Left lobe of liver (tissue), 2 donors: Measurements from ENCODE around the gene CCDC85A. TPM values are rescaled to one million over a fixed set of nuclear protein-coding genes. Genes with fewer than 3 reads are reported as not detected.
A peak's percentile ranks its signal among the peaks of the same experiment; 100 is the strongest.

Source experiments
- ATAC-seq: fragments of 200-7000 bp; cut with Tn5 transposase; one replicate; pipeline ENCODE4 v1.9.1; 2020; ENCODE audit warnings: mild to moderate bottlenecking, moderate library complexity
- DNase-seq: peaks from one replicate; pipeline ENCODE4 v3.0.0-alpha.2; 2020; ENCODE audit warnings: low spot score
- total RNA-seq: library from RNA; stranded (reverse); gene quantifications from one replicate; pipeline ENCODE4 v1.2.1, GENCODE V29; 2021
- donor health status: DM: no; HTN: no; CAD: no; lungs with moderate emphysema.
- donor health status: DM: no; HTN: yes; CAD: no.

Gene CCDC85A
- total RNA-seq, 1 donor from 2014 or later = 0.08 TPM

DNA sequence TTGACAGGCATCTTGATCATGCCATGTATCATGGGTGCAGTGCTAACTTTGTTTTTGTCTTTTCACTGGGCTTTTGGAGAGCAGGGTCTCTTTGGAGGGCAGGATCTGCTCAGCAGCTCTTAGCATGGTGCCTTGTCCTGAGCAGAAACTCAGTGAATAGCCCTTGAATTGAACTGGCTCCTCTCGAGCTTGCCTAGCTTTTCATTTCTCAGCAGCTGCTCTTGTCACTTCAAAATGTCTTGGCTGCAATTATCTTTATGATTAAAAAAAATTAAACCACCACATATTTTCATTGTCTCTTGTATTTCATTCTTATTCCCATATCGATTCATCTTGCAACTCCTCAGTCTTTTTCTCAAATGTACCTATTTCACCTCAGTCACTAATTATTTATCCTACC is 50.5 kb downstream of the CCDC85A start:
- no peak for ATAC-seq

DNA sequence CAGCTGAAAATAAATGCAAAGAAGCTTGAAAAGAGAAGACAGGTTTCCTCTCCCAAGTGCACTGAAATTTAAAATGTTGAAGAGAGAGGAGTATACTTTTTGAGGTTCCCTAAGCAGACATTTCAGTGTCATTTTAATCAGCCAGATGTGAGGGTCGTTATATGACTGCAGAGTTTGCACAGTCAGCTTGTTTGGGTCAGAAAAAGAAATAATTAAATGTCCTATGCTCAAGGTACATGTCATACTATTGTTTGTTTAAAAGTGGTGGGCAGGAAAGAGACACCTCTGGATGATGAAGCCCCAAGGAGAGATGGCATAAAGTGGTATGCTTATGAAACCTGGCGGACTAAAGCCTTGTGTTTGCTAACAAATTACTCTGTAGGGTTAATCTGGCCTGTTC is 55.2 kb downstream of the CCDC85A start:
- DNase-seq (no peak), ATAC-seq (no peak)

More for the DNA sequence above, 50.5 kb downstream of the CCDC85A start:
- no peak for DNase-seq

DNA sequence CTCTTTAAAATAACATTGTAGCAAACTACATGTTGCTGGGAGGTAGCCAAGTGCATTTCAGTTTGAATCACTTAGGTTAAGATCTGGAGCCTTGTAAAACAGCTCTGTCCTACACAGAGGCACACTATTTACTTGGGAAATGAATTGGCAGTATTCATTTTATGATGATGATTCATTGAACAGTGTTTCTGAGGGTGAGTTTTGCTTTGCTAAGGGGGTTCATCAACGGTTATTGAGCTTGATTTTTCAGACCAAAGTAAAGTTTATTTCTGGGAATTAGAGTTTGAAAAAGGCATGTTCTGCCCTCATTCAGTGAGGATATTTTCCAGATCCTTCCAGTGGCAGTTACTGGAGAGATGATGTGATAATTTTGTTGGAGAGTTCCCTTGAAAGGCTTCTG is 55.6 kb downstream of the CCDC85A start:
- DNase-seq = no peak

DNA sequence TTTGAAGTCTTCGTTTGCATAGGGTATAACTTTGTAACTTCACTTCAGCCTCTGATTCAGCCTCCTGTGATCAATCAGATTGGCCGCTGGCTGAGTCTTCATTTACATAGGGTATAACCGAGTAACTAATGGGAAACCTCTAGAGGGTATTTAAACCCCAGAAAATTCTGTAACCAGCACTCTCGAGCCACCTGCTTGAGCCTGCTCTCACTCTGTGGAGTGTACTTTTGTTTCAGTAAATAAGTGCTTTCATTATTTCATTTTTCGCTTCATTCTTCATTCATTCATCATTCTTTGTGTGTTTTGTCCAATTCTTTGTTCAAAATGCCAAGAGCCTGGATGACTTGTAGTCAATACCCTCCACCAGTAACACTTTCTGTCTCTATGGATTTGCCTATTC is 56.4 kb downstream of the CCDC85A start:
- ATAC-seq = no peak
- DNase-seq = no peak

More for the DNA sequence above, 55.6 kb downstream of the CCDC85A start:
- ATAC-seq = no peak

DNA sequence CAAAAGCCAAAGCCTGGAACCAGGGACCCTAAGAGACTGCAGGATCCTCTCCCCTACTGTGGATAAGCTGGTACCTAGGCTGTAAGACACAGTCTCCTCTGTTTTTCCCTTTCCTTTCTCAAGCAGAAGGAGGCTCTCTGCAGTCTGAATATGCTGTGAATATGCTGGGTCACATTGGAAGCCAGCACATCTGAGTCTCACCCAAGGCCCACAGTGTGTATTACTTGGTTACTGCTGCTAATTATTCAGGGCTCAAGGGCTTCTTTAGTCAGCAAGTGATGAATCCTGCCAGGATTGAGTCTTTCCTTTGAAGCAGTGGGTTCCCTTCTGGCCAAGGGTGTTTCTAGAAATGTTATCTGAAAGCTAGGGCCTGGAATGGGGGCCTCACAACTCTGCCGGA is 60.7 kb downstream of the CCDC85A start:
- DNase-seq (no peak), ATAC-seq (no peak)

DNA sequence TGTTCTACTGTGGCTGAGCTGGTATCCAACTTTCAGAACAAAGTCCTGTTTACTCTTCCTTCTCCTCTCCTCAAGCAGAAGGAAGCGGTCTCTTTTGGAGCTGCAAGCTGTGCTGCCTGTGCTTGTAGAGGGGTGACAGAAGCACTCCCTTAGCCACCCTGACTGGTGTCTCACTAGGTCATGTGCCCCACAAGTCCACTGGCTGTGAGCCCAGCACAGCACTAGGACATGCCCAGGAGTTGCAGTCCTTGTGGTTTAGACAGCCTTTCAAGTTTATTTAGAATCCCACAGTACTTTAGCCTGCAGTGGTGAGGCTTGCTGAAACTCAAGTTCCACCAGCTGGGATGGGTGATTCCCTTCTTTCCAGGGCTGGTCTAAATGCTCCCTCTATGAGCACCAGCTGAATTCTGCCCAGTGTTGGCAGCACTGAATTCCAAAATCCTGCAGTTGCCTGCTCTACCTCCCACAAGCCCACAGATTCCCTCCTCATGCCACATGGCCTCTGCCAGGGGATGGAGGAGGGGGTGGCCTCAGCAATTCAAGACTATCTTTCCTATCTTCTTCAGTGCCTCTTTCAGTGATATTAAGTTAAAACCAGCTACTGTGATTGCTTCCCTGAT is 61.2 kb downstream of the CCDC85A start:
- no peak for DNase-seq
- peak; percentile 20 for ATAC-seq

DNA sequence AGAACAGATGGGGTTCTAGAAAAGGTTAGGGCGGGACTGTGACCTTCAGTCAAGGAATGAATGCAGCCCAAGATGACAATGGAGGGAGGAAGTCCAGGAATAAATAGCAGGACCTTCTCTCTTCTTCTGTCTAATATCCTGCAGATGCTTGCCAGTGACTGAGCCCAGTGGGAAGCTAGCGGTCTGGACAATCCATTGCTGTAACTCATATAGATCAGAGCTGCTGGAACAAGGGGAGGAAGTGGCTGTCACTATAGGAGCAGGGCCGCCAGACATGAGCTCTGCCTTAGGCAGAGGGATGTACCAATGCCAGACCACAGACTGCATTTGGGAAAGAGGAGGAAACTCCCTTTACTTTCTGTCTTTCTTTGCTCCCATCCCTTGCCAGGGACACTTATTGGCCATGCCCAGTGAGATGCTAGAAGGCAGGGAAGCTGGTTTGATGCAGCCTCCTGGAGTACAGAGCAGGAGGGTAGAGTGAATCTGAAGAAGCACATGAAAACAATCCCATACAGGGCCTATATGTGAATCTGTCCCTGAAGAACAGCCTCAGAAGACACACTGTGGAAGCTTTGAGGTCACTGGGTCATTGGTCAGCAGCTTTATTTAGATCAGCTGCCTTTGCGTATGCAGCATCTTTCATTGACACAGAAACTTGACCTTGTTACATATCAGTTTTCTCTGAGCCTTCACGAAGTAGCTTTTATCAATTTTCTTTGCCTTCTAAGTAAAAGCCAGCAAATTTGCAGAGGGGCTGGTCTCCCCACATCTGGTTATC is 65.4 kb downstream of the CCDC85A start:
- ATAC-seq = no peak
- DNase-seq = no peak

DNA sequence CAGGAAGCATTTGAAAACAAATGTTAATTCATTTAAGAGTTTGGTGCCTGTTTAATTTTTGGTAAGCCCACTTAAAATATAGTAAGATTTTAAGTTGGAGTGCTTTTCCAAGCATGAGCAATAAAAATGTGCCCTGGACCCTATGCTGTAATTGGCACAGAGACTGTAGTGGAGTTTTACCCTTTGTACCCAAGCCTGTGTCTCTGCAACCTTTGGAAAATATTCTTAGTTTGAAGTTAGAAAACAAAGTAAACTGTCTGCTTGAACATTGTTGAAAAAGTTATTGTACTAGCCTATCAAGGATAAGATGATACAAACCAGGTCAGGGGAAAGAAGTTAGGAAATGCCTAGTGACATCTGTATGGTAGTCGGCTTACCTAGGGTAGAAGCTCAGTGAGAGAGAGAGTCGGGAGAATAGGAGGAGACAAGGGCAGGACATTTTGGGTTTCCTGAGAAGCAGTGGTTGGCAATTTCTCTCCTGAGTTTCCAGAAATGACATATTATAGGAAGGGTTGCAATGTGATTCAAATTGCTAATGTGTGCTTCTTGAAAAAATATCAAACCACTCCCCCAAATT is 66.5 kb downstream of the CCDC85A start:
- ATAC-seq (peak; percentile 90), DNase-seq (no peak)

DNA sequence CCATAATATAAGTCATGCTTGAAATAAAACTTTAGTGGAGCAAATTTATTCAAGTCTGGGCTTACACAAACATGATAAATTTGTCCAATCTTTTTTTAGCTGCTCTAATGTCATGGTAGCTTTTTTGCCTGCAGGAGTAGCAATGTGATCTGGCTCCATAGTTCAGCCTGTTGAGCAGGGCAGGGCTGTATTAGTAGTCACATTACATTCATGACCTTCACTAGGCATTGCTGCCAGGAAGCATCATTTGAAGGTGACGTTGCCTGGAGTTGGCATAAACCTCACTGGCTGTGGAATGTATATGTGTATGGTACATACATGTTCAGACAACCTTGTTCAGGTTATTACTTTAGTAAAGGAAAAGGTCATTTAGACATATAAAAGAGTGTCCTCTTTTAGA is 76.6 kb downstream of the CCDC85A start:
- ATAC-seq = no peak
- DNase-seq = no peak

DNA sequence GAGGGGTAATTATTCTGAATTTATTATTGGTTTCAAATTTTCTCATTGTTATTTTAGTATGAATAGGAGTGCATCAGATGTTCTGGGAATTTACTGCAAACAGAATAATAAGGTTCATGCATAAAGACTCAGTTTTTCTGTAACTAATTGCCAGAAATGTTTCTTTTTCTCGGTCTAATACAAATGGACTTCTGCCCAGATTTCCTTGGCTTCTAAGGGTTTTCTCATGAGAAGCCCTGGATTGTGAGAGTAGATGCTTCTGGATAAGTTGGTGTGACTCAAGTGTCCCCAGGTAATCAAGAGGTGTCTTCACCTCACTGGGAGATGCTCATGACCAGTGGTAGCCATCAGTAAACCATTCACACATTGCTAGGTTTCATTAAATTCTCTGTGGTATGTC is 78.5 kb downstream of the CCDC85A start:
- ATAC-seq = no peak
- DNase-seq = no peak

DNA sequence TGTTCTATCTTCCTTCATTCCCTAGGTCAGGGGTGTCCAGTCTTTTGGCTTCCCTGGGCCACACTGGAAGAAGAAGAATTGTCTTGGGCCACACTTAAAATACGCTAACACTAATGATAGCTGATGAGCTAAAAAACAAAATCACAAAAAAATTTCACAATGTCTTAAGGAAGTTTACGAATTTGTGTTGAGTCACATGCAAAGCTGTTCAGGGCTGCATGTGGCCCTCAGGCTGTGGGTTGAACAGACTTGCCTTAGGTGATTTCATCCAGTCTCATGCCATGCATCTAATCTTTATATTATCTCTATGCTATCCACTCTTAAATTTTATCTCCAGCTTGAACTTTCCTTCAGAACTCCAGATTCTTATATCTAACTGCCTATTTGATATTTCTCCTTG is 80.1 kb downstream of the CCDC85A start:
- ATAC-seq (no peak), DNase-seq (no peak)

DNA sequence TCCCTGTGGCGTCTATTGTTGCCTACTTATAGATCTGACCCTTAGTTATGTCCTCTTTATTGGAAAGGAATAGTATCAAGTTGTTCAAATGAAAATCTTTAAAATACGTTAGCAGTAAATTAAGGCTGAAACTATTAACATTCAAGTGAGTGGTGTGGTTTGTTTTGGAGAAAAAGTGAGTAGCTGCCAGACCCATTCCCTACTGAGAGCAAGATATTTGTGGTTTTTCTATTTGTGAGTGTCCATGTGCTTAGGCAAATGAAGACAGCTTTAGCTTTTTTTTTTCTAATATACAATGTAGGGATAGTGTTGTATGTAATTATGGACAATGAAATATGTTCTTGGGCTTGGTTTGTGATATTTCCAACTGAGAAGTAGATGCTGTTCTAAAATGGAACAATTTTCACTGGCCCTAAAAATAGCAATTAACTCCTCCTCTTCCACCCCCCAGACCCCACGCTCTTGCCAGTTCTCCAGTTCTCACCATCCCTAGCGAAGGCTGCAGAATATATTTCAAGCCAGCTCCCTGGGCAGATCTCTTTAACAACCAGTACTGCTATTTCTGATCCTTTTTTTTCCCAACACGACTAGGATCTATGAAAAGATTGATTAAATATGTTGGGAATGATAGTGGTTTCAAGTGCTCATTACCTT is 83.1 kb downstream of the CCDC85A start:
- DNase-seq (no peak), ATAC-seq (no peak)

DNA sequence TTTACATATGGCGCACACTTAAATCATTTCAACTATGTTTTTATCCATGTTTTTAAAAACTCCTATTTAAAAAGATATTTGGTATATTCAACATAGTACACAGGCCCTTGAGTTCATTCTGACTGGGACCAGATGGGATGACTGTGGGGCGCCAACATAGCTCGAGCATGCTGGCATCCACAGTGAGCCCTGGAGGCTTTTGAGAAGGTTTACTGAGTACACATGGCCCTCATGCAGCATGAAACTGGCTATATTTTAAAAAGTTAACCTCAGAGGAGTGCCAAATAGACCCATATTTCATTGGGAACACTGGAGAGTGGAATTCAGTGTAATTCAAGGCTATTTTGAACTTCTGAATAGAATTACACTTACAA is 83.6 kb downstream of the CCDC85A start:
- DNase-seq (no peak), ATAC-seq (no peak)

DNA sequence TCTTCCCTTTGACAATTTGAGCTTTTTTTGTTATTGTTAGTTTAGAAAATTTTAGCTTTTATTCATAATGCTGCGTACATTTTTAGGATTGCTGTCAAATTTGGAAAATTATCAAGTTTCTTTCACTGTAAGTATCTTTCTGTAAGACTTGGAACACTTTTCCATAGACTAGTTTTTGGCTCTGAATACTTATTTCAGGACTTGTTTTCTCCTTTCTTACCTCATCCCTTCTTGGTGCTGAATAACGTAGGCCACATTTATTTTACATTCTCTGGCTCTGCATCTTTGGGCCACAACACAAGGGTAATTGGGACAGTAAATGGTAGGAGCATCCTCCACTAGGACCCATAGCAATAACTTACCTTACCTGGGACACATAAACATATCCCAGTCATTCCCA is 85.1 kb downstream of the CCDC85A start:
- no peak for DNase-seq
- no peak for ATAC-seq

DNA sequence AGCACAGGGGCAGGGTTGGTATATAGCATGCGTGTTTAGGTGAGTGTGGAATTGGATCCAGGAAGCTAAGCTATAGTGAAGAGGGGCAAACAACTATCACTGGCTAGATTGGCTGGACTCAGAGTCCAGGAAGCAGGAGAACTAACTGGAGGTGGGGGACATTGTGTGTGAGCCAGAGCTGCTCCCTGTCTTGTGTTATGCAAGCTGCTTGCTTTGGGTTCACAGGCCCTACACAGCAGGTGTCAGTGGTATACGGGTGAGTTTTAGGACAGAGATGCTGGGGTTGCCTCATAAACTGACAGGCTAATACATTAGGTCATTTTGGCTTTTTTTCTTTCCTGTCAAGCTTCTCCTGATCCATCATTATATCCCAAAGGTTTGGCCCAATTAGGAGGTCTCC is 87.5 kb downstream of the CCDC85A start:
- ATAC-seq = no peak
- DNase-seq = no peak

DNA sequence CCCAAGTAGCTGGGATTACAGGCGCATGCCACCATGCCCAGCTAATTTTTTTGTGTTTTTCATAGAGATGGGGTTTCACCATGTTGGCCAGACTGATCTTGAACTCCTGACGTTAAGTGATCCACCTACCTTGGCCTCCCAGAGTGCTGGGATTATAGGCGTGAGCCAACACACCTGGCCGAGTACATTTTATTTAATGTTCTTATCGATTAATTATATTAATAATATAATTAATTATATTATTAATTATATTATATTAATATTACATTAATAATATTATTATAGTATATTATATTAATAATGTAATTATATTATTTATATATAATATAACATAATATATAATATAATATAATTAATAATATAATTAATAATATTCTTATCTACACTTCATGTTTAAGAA is 101.4 kb downstream of the CCDC85A start:
- no peak for DNase-seq

DNA sequence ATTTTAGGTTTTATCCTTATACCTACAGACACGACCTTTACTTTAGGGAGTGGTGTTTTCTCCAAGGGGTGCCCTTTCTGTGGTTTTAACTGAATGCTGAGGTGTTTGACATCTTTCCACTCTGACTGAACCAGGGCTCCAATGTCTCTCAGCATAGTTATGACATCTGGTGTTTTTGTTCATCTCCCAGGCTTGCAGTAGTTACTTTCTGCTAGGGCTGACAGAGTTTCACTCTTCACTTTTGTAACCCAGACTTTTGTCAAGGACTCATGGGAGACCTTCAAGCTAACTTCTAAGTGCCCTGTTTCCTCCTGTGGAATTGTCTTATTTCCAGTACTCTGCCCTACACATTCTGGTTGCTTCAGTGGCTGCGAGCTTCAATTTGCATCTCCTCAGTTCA is 103.1 kb downstream of the CCDC85A start:
- DNase-seq = no peak
- ATAC-seq = no peak

More for the DNA sequence above, 101.4 kb downstream of the CCDC85A start:
- no peak for ATAC-seq

DNA sequence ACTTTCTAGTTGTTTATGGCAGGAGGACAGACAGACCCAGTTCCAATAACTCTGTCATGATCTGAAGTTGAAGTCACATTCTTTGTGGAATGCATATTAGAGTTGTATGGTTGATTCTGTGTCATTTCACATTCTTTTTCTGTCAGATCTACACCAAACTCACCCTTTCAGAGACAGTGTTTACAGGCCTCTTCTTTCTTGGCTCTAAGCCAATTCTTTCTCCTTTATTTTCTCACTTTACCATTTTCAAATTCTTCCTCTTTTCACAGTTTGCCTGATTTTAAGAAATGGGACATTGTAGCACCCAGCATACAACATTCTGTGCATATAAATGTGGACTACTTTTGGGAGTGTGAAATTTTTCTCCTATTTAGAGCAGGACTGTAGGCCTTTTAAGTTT is 103.7 kb downstream of the CCDC85A start:
- no peak for ATAC-seq
- no peak for DNase-seq

DNA sequence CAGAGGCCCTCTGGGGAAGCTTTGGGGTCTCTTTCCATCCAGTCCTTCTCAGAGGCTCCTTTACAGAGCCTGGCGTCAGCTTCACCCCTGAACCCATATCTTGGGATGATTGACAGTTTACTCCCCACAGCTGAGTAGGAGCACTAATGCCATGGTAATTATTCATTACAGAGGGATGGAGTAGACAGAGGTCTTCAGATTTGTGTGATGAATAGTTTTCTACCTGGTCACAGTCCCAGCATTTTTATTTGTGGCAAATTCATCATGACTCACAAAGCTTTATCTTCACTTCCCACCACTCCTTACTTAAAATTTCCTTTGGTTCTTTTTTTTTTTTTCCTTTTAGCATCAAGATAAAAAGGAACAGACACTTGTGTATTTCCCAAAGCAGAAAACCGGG is 104.2 kb downstream of the CCDC85A start:
- ATAC-seq (no peak), DNase-seq (no peak)

DNA sequence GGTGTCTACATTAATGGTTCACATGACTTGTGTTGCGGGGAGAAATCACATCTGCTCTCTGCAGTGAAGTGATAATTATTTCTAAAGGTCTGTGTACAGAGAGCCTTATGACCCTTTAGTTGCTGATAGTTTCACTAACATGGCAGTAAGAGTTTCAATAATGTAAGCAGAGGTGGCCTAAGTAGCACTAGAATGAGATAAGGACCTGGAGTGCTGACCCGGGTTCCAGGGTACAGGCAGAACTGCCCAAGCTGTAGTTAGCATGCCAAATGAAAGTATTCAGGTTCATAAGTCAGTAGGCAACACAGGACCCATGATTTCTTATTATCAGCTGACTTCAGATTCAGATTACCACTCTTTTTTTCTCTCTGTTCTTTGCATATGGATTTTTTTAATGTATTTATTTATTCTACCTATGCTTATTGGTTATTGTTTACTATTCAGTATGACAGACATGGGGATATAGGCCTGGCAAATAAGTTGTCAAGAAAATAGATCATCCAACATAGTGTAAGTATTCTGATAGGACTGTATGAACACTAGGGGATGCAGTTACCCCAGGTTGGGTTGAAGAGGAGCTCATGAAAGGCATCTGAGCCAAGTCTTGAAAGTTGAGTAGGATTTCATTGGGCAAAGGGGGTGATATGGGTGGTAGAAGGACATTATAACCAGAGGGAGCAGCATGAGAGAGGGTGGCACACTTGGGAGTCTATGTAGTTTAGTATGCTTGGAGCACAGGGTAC is 105.2 kb downstream of the CCDC85A start:
- ATAC-seq = peak; percentile 51

DNA sequence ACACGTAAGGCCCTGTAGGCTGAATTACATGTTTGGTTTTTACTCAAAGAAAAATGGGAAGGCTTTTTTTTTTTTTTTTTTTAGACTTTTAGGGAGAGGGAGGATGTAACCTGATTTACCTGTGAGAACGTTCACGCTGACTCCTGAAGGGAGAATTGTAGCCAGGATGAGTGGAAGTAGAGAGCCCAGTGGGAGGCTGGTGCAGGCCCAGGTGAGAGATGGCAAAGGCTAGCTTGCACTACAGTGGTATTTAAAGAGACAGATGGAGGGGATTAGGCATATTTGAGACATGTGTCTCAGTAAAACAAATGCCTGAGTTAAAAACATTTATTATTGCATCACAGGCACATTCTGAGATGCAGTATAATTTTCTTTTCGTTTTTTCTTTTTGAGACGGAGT is 107.9 kb downstream of the CCDC85A start:
- ATAC-seq = no peak

More for the DNA sequence above, 105.2 kb downstream of the CCDC85A start:
- no peak for DNase-seq

More for the DNA sequence above, 107.9 kb downstream of the CCDC85A start:
- DNase-seq = no peak
